OCI-LY1 (cell line): ENCODE measurements around the gene LRRC45.

Experiments
- CTCF ChIP-seq: fragments of 200-600 bp; sonication (generic), shearing (Covaris generic); IDR thresholded peaks from 2 replicates; pipeline ENCODE4 v1.5.1; 2017; ENCODE audit warnings: mild to moderate bottlenecking, antibody characterized with exemption, low read length, moderate library complexity, mixed read lengths
- EZH2 ChIP-seq: fragments of 200-600 bp; sonication (generic), shearing (Covaris generic); IDR thresholded peaks from 2 replicates; pipeline ENCODE4 v1.8.0; 2017; ENCODE audit warnings: borderline replicate concordance, mixed run types, mild to moderate bottlenecking, antibody characterized with exemption, low read length, moderate library complexity, mixed read lengths

- no peak for TF ChIP-seq CTCF
- no peak for TF ChIP-seq EZH2
Measured at GRCh38 chr17:82042649-82043048, 19.5 kb downstream of the LRRC45 start.
